Activated CD8-positive, alpha-beta memory T cell treated with anti-CD3 and anti-CD28 coated beads, Interleukin-2, amount 50 U/mL, for 24 hours (primary cell): Measurements from ENCODE around the gene GPX5.
"Not testable (repeated sequence)": the region's sequence is repeated elsewhere in the genome, so short reads cannot be mapped to it uniquely, and the experiment has no call there.

Source experiments
- DNase-seq: peaks from one replicate; pipeline ENCODE4 v3.0.0-alpha.2; 2020; ENCODE audit errors: extremely low read depth

Gene GPX5

GRCh38 chr6:28512387-28512786 is 13.3 kb upstream of the GPX5 start:
- not testable (repeated sequence) for DNase-seq

GRCh38 chr6:28515676-28516075 is 10.0 kb upstream of the GPX5 start, which contains the start of gene GPX6:
Gene GPX6 (minus strand): TSS chr6:28515793. CDS start chr6:28515743, 50 bp downstream.
- no peak for DNase-seq

GRCh38 chr6:28517964-28518363 is 7.7 kb upstream of the GPX5 start:
- DNase-seq = no peak

- DNase-seq = no peak
These were observed 3.0 kb upstream of the GPX5 start for GRCh38 chr6:28522594-28523240.

GRCh38 chr6:28523241-28523622 is 2.4 kb upstream of the GPX5 start:
- no peak for DNase-seq

GRCh38 chr6:28530777-28531176 is 5.1 kb downstream of the GPX5 start:
- DNase-seq = no peak

GRCh38 chr6:28531479-28532128 is 5.9 kb downstream of the GPX5 start:
- DNase-seq = no peak

- no peak for DNase-seq
These were observed 8.6 kb downstream of the GPX5 start for GRCh38 chr6:28534306-28534705.

GRCh38 chr6:28534875-28535274 is 9.2 kb downstream of the GPX5 start:
- DNase-seq = no peak

- no peak for DNase-seq
These were observed 11.4 kb downstream of the GPX5 start for GRCh38 chr6:28537065-28537464.

- DNase-seq = no peak
These were observed 11.9 kb downstream of the GPX5 start for GRCh38 chr6:28537509-28538140.

- DNase-seq = no peak
These were observed 16.3 kb downstream of the GPX5 start for GRCh38 chr6:28541996-28542395.

- no peak for DNase-seq
These were observed 17.0 kb downstream of the GPX5 start for GRCh38 chr6:28542440-28543296.

- no peak for DNase-seq
These were observed 18.2 kb downstream of the GPX5 start for GRCh38 chr6:28543651-28544610.

- DNase-seq = no peak
These were observed 20.3 kb downstream of the GPX5 start for GRCh38 chr6:28545955-28546354.

- not testable (repeated sequence) for DNase-seq
These were observed 21.3 kb downstream of the GPX5 start for GRCh38 chr6:28547003-28547402.

GRCh38 chr6:28551891-28552666 is 26.4 kb downstream of the GPX5 start:
- no peak for DNase-seq

GRCh38 chr6:28553384-28553985 is 27.8 kb downstream of the GPX5 start:
- no peak for DNase-seq

- no peak for DNase-seq
These were observed 28.6 kb downstream of the GPX5 start for GRCh38 chr6:28553986-28554881.
